HepG2 (cell line): Measurements from ENCODE around the gene PPIL6. TPM values are rescaled to one million over a fixed set of nuclear protein-coding genes. Genes with fewer than 3 reads are reported as not detected.

Experiments
- ARID2 ChIP-seq: sonication (generic); formaldehyde crosslinking; IDR thresholded peaks from 2 replicates; pipeline ENCODE4 v1.8.1; 2022; ENCODE audit warnings: mild to moderate bottlenecking, missing genetic modification reagents, borderline replicate concordance
- BCL6 ChIP-seq: IDR thresholded peaks from 2 replicates; pipeline ENCODE4 v1.6.1; 2016; ENCODE audit warnings: missing genetic modification reagents, missing compliant biosample characterization
- FOXP4 ChIP-seq: sonication (generic); formaldehyde crosslinking; IDR thresholded peaks from 2 replicates; pipeline ENCODE4 v1.4.0; 2020; ENCODE audit warnings: missing genetic modification reagents
- HINFP ChIP-seq: sonication (generic); formaldehyde crosslinking; IDR thresholded peaks from 2 replicates; pipeline ENCODE4 v1.4.0; 2020; ENCODE audit warnings: low read depth, mild to moderate bottlenecking, missing genetic modification reagents
- PRDM10 ChIP-seq: sonication (generic); formaldehyde crosslinking; IDR thresholded peaks from 2 replicates; pipeline ENCODE4 v1.4.0; 2020; ENCODE audit warnings: low read depth, missing genetic modification reagents
- RBFOX2 ChIP-seq: fragments of 200-400 bp; formaldehyde crosslinking; IDR thresholded peaks from 2 replicates; pipeline ENCODE4 v1.6.1; 2017; ENCODE audit warnings: low read depth, mild to moderate bottlenecking, low read length
- ZEB1 ChIP-seq: IDR thresholded peaks from 2 replicates; pipeline ENCODE4 v1.6.1; 2012; ENCODE audit warnings: mild to moderate bottlenecking, low read depth, inconsistent platforms; ENCODE audit not compliant: insufficient replicate concordance
- ZMYM4 ChIP-seq: sonication (generic); formaldehyde crosslinking; IDR thresholded peaks from 2 replicates; pipeline ENCODE4 v1.8.1; 2023; ENCODE audit warnings: mild to moderate bottlenecking, missing genetic modification reagents
- ZNF407 ChIP-seq: sonication (generic); formaldehyde crosslinking; IDR thresholded peaks from one replicate; pipeline ENCODE4 v1.5.1; 2020; ENCODE audit warnings: mild to moderate bottlenecking, missing genetic modification reagents; ENCODE audit errors: not compliant biosample characterization
- ZNF530 ChIP-seq: sonication (generic); formaldehyde crosslinking; IDR thresholded peaks from 2 replicates; pipeline ENCODE4 v1.5.0; 2020; ENCODE audit warnings: low read depth, mild to moderate bottlenecking, missing genetic modification reagents
- ZNF589 ChIP-seq: sonication (generic); formaldehyde crosslinking; conservative IDR thresholded peaks from 2 replicates; pipeline ENCODE4 v1.8.0; 2022; ENCODE audit warnings: mild to moderate bottlenecking, moderate library complexity, missing genetic modification reagents
- ZNF775 ChIP-seq: sonication (generic); formaldehyde crosslinking; IDR thresholded peaks from 2 replicates; pipeline ENCODE4 v1.4.0; 2020; ENCODE audit warnings: missing genetic modification reagents, mild to moderate bottlenecking, moderate library complexity, borderline replicate concordance
- polyA plus RNA-seq, 8 experiments: library from polyadenylated mRNA; depleted of rRNA in 3 of 8; stranded (reverse) in 7 of 8; unstranded in 1 of 8; fragments of >200 nt; fragmentation: Illumina TruSeq in 4 of 8; extraction: Trizol in 4 of 8; gene quantifications; 2 replicates each; pipeline versions ENCODE4 v1.2.1 to v1.2.3, GENCODE V29; 2011 to 2016; ENCODE audit warnings: low read depth in 4 of 8, missing spikeins in 1 of 8, mixed read lengths in 1 of 8; ENCODE audit not compliant: insufficient read depth in 1 of 8
- total RNA-seq, 5 experiments: library from RNA; depleted of rRNA; stranded (reverse); fragments of >200 nt; fragmentation: Illumina TruSeq; extraction: Trizol; gene quantifications; 2 replicates each; pipeline ENCODE4 v1.2.3, GENCODE V29; 2016; ENCODE audit warnings: low read depth in 1 of 5

PPIL6 gene
- total and polyA plus RNA-seq, 2 of the 13 experiments (the other 11 are each of a cell fraction or from before 2014, with no cell fraction given) = 0.22 to 0.46 TPM

GRCh38 chr6:109441069-109441816 is 815 bp upstream of the PPIL6 start (continued):
- TF ChIP-seq ZEB1 (no peak), HINFP (no peak), FOXP4 (CRISPR knock-in tag) (no peak), BCL6 (CRISPR knock-in tag) (no peak), PRDM10 (CRISPR knock-in tag) (peak; percentile 5; the same call in 1 of the 2 replicates), ZNF407 (CRISPR knock-in tag) (peak; percentile 61), ZNF530 (CRISPR knock-in tag) (no peak), ZNF775 (CRISPR knock-in tag) (peak; percentile 63; the same call in 1 of the 2 replicates), ARID2 (no peak), RBFOX2 (no peak), ZMYM4 (0 out of 2 replicates have a peak, but pooled peaks have one; percentile 11), ZNF589 (no peak)
